Astrocyte (in vitro differentiated cells and primary cell): ENCODE data around the gene RBL2. TPM values are rescaled to one million over a fixed set of nuclear protein-coding genes. Genes with fewer than 3 reads are reported as not detected.

Source experiments
- DNase-seq: peaks from one replicate; pipeline ENCODE4 v3.0.0-alpha.2; 2010; ENCODE audit warnings: low read depth
- FAIRE-seq: peaks from 2 replicates; lab custom pipeline; 2011; peaks lifted over from hg19 to GRCh38; lab: Jason Lieb, UNC
- H2AFZ ChIP-seq: 2 replicates; pipeline ENCODE4 v1.6.0; 2012; ENCODE audit warnings: low read depth, low read length, inconsistent platforms
- H3K27ac ChIP-seq: 2 replicates; pipeline ENCODE4 v1.5.1; 2011; ENCODE audit warnings: low read depth, low read length, inconsistent platforms
- H3K27me3 ChIP-seq: 2 replicates; pipeline ENCODE4 v1.6.0; 2011; ENCODE audit warnings: low read length, inconsistent platforms; ENCODE audit not compliant: insufficient read depth
- H3K36me3 ChIP-seq: 2 replicates; pipeline ENCODE4 v1.5.1; 2011; ENCODE audit warnings: low read length, inconsistent platforms; ENCODE audit not compliant: insufficient read depth
- H3K4me1 ChIP-seq: 2 replicates; pipeline ENCODE4 v1.5.1; 2011; ENCODE audit warnings: low read length, inconsistent platforms; ENCODE audit not compliant: insufficient read depth
- H3K4me2 ChIP-seq: 2 replicates; pipeline ENCODE4 v1.6.0; 2012; ENCODE audit warnings: low read length, inconsistent platforms
- H3K4me3 ChIP-seq: 2 replicates; pipeline ENCODE4 v1.5.1; 2011; ENCODE audit warnings: low read depth, mild to moderate bottlenecking, low read length, inconsistent platforms; ENCODE audit not compliant: insufficient read depth
- H3K79me2 ChIP-seq: 2 replicates; pipeline ENCODE4 v1.6.0; 2012; ENCODE audit warnings: mild to moderate bottlenecking, low read length, inconsistent platforms; ENCODE audit not compliant: insufficient read depth
- H3K9ac ChIP-seq: 2 replicates; pipeline ENCODE4 v1.6.0; 2012; ENCODE audit warnings: mild to moderate bottlenecking, low read length, inconsistent platforms
- H3K9me3 ChIP-seq: 2 replicates; pipeline ENCODE4 v1.5.1; 2012; ENCODE audit warnings: low read depth, mild to moderate bottlenecking, low read length, inconsistent platforms; ENCODE audit not compliant: insufficient read depth
- H4K20me1 ChIP-seq: 2 replicates; pipeline ENCODE4 v1.6.0; 2012; ENCODE audit warnings: low read length, inconsistent platforms; ENCODE audit not compliant: insufficient read depth
- H3K27ac Mint-ChIP-seq: one replicate; pipeline ENCODE4 v1.8.0; 2021; ENCODE audit warnings: mild to moderate bottlenecking, mixed read lengths; ENCODE audit not compliant: unreplicated experiment
- H3K27me3 Mint-ChIP-seq: one replicate; pipeline ENCODE4 v1.8.0; 2021; ENCODE audit warnings: low read depth, mixed read lengths; ENCODE audit not compliant: unreplicated experiment
- H3K36me3 Mint-ChIP-seq: one replicate; pipeline ENCODE4 v1.8.0; 2021; ENCODE audit warnings: low read depth, mixed read lengths; ENCODE audit not compliant: unreplicated experiment
- H3K4me1 Mint-ChIP-seq: one replicate; pipeline ENCODE4 v1.8.0; 2021; ENCODE audit warnings: low read depth, mixed read lengths; ENCODE audit not compliant: unreplicated experiment
- H3K4me3 Mint-ChIP-seq: one replicate; pipeline ENCODE4 v1.8.0; 2021; ENCODE audit warnings: mild to moderate bottlenecking, moderate library complexity, mixed read lengths; ENCODE audit not compliant: unreplicated experiment
- H3K9me3 Mint-ChIP-seq: one replicate; pipeline ENCODE4 v1.8.0; 2021; ENCODE audit warnings: mild to moderate bottlenecking, mixed read lengths; ENCODE audit not compliant: unreplicated experiment
- CTCF ChIP-seq: IDR thresholded peaks from 2 replicates; pipeline ENCODE4 v1.5.1; 2011; ENCODE audit warnings: low read depth, mild to moderate bottlenecking, inconsistent platforms, low read length, moderate library complexity; ENCODE audit not compliant: insufficient read depth
- EZH2 ChIP-seq: IDR thresholded peaks from 2 replicates; pipeline ENCODE4 v1.6.1; 2012; ENCODE audit warnings: mild to moderate bottlenecking, low read length, inconsistent platforms; ENCODE audit not compliant: insufficient read depth
- total RNA-seq: library from RNA; stranded (reverse); gene quantifications from 2 replicates; pipeline ENCODE4 v1.2.1, GENCODE V29; 2021

RBL2 gene
- total RNA-seq, 1 donor from 2014 or later: 24.4 TPM

- Histone ChIP-seq H3K79me2 (no peaks in the 10 kb centered on the region), H3K27ac (no peak overlapping the region), H2AFZ (no peak overlapping the region), H3K4me1 (no peaks in the 10 kb centered on the region), H3K9me3 (no peaks in the 10 kb centered on the region), H3K27me3 (no peaks in the 10 kb centered on the region), H3K4me2 (no peak overlapping the region), H4K20me1 (no peaks in the 10 kb centered on the region), H3K4me3 (no peak overlapping the region), H3K9ac (no peak overlapping the region), H3K36me3 (peaks cover 38% of the 10 kb centered on the region)
- no peaks in the 10 kb centered on the region for H3K9me3 Mint-ChIP-seq
- TF ChIP-seq EZH2: no peak
- no peak for TF ChIP-seq CTCF
- no peaks in the 10 kb centered on the region for H3K27me3 Mint-ChIP-seq
- H3K36me3 Mint-ChIP-seq: peaks cover 7% of the 10 kb centered on the region
- no peaks in the 10 kb centered on the region for H3K4me1 Mint-ChIP-seq
- FAIRE-seq (no peak), DNase-seq (no peak)
- no peak overlapping the region for H3K4me3 Mint-ChIP-seq
- H3K27ac Mint-ChIP-seq: no peak overlapping the region
Observed at GRCh38 chr16:53495325-53495724, 61.1 kb downstream of the RBL2 start.

GRCh38 chr16:53498984-53499383 lies 64.7 kb downstream of the RBL2 start:
- no peaks in the 10 kb centered on the region for H3K27me3 Mint-ChIP-seq
- H3K36me3 ChIP-seq: peaks cover 24% of the 10 kb centered on the region
- H3K79me2 ChIP-seq: peaks cover 11% of the 10 kb centered on the region
- FAIRE-seq (no peak), DNase-seq (no peak)
- H3K27ac Mint-ChIP-seq: no peak overlapping the region
- no peak for TF ChIP-seq CTCF
- TF ChIP-seq EZH2: no peak
- peaks cover 4% of the 10 kb centered on the region for H3K36me3 Mint-ChIP-seq
- H3K4me1 Mint-ChIP-seq: peaks cover 12% of the 10 kb centered on the region
- no peak overlapping the region for H3K4me2 ChIP-seq
- no peak overlapping the region for H3K27ac ChIP-seq
- peaks cover 11% of the 10 kb centered on the region for H4K20me1 ChIP-seq
- H3K9ac ChIP-seq: no peak overlapping the region
- no peak overlapping the region for H3K4me3 Mint-ChIP-seq
- H3K27me3 ChIP-seq: no peaks in the 10 kb centered on the region
- peaks cover 10% of the 10 kb centered on the region for H3K4me1 ChIP-seq
- H3K4me3 ChIP-seq: no peak overlapping the region
- H3K9me3 ChIP-seq: no peaks in the 10 kb centered on the region
- H3K9me3 Mint-ChIP-seq: no peaks in the 10 kb centered on the region
- H2AFZ ChIP-seq: no peak overlapping the region

GRCh38 chr16:53501216-53501859 lies 67.1 kb downstream of the RBL2 start:
- Mint-ChIP-seq H3K36me3 (peaks cover 4% of the 10 kb centered on the region), H3K4me3 (peak overlapping the region; percentile 95), H3K27me3 (no peaks in the 10 kb centered on the region), H3K27ac (peak overlapping the region; percentile 54), H3K9me3 (no peaks in the 10 kb centered on the region), H3K4me1 (peaks cover 19% of the 10 kb centered on the region)
- H3K27me3 ChIP-seq: no peaks in the 10 kb centered on the region
- DNase-seq: no peak
- peak overlapping the region; percentile 92 for H3K4me2 ChIP-seq
- TF ChIP-seq CTCF (no peak), EZH2 (no peak)
- no peak overlapping the region for H3K4me3 ChIP-seq
- H4K20me1 ChIP-seq: peaks cover 11% of the 10 kb centered on the region
- H3K9me3 ChIP-seq: no peaks in the 10 kb centered on the region
- peaks cover 11% of the 10 kb centered on the region for H3K79me2 ChIP-seq
- FAIRE-seq: no peak
- H3K4me1 ChIP-seq: peaks cover 16% of the 10 kb centered on the region
- H3K36me3 ChIP-seq: peaks cover 1% of the 10 kb centered on the region
- H3K9ac ChIP-seq: no peak overlapping the region
- no peak overlapping the region for H3K27ac ChIP-seq
- H2AFZ ChIP-seq: no peak overlapping the region
